A549 (cell line): Measurements from ENCODE around the gene SLC48A1.

Experiments used
- CTCF ChIP-seq: fragments of >200 bp; sonication (Bioruptor Twin); formaldehyde crosslinking; IDR thresholded peaks from 3 replicates; pipeline ENCODE4 v1.5.1; 2016
- ELK1 ChIP-seq: fragments of 150-350 bp; IDR thresholded peaks from 2 replicates; pipeline ENCODE4 v1.6.1; 2014; ENCODE audit warnings: low read depth, mild to moderate bottlenecking, low read length
- MAFK ChIP-seq: fragments of 450-650 bp; IDR thresholded peaks from 2 replicates; pipeline ENCODE4 v1.6.1; 2014; ENCODE audit not compliant: partially characterized antibody
- MAX ChIP-seq: IDR thresholded peaks from 2 replicates; pipeline ENCODE4 v1.6.1; 2012
- NPAS2 ChIP-seq: fragments of 250-450 bp; sonication (Bioruptor Pico); IDR thresholded peaks from 2 replicates; pipeline ENCODE4 v1.8.0; 2022; ENCODE audit warnings: mild to moderate bottlenecking, moderate library complexity, borderline replicate concordance
- NR3C1 ChIP-seq: fragments of >200 bp; sonication (Bioruptor Twin); formaldehyde crosslinking; IDR thresholded peaks from 3 replicates; pipeline ENCODE4 v1.6.1; 2017
- REST ChIP-seq: fragments of 200-600 bp; sonication (generic); IDR thresholded peaks from 2 replicates; pipeline ENCODE4 v1.6.1; 2016; ENCODE audit warnings: antibody characterized with exemption, mild to moderate bottlenecking, moderate library complexity
- SREBF2 ChIP-seq: fragments of 450-650 bp; IDR thresholded peaks from 2 replicates; pipeline ENCODE4 v1.6.1; 2014; ENCODE audit warnings: mild to moderate bottlenecking, moderate library complexity
- ZC3H11A ChIP-seq: fragments of 450-650 bp; IDR thresholded peaks from 2 replicates; pipeline ENCODE4 v1.6.1; 2014; ENCODE audit warnings: antibody characterized with exemption, mild to moderate bottlenecking

GRCh38 chr12:47725893-47726292 is 47.1 kb upstream of the SLC48A1 start:
- TF ChIP-seq SREBF2 (no peak), ZC3H11A (no peak), NPAS2 (CRISPR knock-in tag) (no peak), CTCF (no peak), REST (no peak), MAFK (no peak), MAX (no peak), NR3C1 (no peak), ELK1 (no peak)
